Measurements from ENCODE around the gene ROPN1L.

DNA sequence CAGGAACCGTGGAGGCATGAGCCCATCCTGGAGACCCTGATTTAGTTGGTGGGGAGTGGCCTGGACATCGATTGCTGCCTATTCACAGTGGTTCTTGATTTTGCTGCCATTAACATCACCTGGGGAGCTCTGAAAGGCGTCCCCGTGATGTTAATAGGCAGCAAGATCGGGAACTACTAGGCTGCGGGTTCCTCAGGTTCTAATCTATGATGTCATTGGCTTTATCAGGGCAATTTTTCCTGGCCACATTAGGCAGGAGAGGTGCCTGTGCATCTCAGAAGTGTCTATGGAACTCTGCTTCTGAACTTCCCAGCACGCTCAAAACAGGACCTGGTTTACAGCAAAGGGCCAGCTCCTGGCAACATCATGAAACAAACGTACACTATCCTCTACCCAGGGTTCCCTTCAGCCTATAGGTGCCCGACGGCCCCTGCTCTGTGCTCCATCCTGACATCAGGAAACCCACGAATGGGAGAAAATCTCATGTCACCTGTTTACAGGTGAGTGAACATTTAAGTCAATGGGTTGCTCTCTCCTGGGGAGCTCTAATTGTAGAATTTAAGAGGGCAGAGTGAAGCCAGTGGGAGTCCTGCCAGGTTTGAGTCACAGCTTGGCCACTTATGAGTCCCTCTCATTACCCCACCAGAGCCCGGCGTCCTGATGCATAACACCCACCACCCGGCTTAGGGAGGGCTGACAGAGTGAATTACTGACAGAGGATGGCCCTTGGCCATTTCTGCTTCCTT lies 49.4 kb downstream of the ROPN1L start:
- TF ChIP-seq, protein P1, sequence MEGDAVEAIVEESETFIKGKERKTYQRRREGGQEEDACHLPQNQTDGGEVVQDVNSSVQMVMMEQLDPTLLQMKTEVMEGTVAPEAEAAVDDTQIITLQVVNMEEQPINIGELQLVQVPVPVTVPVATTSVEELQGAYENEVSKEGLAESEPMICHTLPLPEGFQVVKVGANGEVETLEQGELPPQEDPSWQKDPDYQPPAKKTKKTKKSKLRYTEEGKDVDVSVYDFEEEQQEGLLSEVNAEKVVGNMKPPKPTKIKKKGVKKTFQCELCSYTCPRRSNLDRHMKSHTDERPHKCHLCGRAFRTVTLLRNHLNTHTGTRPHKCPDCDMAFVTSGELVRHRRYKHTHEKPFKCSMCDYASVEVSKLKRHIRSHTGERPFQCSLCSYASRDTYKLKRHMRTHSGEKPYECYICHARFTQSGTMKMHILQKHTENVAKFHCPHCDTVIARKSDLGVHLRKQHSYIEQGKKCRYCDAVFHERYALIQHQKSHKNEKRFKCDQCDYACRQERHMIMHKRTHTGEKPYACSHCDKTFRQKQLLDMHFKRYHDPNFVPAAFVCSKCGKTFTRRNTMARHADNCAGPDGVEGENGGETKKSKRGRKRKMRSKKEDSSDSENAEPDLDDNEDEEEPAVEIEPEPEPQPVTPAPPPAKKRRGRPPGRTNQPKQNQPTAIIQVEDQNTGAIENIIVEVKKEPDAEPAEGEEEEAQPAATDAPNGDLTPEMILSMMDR (IDR thresholded peaks at IDR 0.05), result no peak
- no peak for TF ChIP-seq ZFX (IDR thresholded peaks at IDR 0.05; ENCODE audit: borderline replicate concordance)

Measured in 22Rv1 (cell line).